SK-N-DZ (cell line): ENCODE data around the gene RALY.
A peak's percentile ranks its signal among the peaks of the same experiment; 100 is the strongest.

ENCODE experiments used
- DNase-seq: peaks from one replicate; pipeline ENCODE4 v3.0.0-alpha.2; 2015; ENCODE audit warnings: low spot score

RALY gene

DNA sequence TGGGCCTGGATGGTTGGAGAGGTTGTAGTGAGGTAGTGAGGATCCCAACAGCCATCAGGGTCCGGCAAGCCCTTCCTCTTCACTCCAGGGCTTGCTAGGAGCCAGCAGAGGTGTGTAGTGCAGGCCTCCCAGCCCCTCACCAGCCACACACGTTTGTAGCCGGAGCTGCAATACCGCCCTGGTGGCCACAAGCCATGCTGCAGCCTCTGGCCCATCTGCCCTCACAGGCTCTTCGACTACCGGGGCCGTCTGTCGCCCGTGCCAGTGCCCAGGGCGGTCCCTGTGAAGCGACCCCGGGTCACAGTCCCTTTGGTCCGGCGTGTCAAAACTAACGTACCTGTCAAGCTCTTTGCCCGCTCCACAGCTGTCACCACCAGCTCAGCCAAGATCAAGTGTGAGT lies 81.9 kb downstream of the RALY start:
- DNase-seq: no peak

DNA sequence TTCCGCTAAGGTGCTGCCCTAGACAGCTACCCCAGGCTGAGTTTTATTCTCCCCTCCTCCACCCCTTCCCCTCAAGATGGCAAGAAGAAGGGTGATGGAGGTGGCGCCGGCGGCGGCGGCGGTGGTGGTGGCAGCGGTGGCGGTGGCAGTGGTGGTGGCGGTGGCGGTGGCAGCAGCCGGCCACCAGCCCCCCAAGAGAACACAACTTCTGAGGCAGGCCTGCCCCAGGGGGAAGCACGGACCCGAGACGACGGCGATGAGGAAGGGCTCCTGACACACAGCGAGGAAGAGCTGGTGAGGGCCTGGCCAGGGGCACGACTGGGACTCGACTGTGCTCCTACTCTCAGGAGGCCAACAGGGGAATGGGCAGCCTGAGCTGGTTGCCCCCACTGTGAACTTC lies 83.2 kb downstream of the RALY start:
- DNase-seq: no peak

DNA sequence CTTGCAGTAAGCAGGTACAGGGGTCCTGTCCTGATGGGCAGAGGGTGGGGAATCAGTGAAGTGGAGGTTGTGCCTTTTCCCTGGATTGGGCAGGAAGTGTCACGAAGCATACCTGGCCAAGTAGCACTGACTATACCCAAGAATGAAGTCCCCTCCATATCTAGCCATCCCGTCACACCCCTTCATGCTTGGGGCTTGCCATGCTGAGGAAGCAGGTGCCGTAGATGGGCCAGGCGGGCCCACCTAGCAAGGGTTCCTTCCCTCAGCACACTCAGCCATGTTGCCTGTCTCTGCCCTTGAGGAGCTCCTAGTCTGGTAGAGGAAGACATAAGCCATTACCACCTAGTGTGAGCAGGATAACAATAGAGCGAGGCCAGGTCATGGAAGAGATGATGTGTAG lies 84.8 kb downstream of the RALY start:
- DNase-seq: no peak

DNA sequence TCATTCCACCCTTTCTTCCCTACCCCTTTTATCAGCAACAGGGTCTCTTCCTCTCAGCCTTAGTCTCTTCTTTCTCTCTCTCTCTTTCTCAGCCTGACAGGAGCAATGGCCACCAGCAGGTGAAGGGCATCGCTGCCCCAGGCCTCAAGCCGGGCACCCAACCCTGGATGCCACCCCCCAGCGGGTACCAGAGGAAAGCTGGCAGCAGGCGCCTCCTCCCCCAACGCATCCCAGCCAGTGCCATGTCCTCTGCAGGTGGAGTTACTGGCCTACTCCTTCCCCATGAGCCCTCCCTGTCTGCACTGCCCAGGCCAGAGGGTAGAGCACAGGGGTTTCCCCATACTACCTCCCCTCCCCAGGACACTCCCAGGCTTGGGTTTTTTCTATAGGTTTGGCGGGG lies 86.1 kb downstream of the RALY start:
- DNase-seq: no peak

DNA sequence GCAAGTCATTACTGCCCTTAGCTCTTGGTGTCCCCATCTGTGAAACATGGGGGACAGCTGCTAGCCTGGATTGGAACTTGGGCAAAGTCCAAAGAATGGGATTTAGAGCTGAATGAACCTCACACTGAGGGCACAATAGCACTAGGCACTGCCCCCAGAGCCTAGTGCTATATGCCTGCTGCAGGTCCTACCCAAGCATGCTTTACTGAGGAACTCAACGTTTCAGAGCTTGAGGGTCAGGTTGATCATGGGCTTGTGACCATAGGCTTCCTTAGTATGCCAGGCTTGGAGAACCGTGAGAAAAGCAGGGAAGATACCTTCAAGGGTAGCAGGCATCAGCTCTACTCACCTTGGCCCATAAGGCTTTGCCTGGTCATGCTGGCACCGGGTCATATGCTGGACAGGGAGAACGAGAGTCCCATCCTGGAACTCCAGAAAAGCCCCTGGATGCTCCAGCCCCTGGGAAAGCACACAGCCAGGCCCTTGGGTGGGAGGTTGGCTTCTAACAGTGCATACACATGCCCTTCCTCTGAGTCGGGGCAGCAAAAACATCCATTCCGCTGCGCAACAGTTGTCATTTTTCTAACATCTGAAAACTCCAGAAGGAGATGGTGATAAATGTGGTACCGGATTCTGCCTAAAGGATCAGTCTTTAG lies 88.6 kb downstream of the RALY start:
- DNase-seq: no peak

DNA sequence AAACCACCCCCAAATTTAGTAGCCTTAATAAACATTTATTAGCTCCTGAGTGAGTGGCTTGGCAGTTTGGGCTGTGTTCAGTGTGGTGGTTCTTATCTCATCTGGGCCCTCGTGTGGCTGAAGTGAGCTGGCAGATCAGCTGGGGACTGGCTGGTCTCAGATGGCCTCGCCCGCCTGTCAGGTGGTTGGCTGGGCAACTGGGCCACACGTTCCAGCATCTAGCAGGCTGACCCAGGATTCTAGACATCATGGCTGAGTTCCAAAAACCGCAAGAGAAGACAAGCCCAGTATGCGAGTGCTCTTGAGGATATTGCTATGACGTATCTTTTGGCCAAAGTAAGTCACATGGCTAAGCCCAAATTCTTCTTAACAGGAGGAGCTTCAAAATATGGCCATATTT lies 89.4 kb downstream of the RALY start:
- no peak for DNase-seq

DNA sequence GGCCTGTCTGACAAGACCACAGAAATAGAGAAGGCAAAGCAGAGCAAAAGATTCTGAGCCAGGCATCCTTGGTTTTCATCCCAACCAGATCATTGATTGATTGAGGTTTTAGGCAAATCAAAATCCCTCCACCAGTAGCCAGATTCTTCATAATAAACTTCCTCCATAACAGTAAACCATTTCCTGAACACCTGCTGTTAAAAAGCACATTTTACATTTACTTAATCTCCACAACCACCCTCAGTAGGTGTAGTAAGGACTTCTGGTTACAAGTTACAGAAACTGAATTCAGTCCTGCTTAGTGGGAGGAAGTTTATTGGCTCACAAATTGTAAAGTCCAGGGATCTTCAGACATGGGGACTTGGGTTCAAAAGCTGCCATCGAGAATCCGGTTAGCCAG lies 90.1 kb downstream of the RALY start:
- no peak for DNase-seq

DNA sequence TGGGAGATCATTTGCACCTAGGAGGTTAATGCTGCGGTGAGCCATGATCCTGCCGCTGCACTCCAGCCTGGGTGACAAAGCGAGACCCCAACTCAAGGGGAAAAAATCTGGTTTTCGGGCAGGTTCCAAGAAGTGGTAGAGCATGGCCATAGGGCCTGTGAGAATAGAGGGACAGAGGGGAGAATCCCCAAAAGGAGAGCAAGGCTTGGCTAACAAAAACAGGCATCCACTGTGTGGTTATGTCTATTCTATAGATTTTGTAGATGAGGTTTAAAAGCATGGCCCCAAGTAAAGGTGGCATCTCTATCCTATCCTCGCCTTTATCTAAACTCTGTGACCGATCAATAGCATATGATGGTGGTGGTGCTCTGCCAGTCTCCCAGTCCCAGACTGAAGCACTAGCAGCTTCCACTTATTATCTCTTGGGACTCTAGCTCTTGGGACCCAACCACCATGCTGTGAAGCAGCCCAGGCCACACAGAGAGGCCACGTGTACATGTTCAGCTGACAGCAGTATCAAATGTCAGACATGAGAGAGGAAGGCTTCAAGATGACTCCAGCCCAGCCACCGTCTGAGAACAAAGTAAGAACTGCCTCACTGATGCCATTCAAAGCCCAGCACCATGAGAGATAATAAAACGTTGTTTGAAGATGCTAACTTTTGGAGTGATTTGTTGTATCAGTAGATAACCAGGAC lies 90.7 kb downstream of the RALY start:
- peak; percentile 45 for DNase-seq

DNA sequence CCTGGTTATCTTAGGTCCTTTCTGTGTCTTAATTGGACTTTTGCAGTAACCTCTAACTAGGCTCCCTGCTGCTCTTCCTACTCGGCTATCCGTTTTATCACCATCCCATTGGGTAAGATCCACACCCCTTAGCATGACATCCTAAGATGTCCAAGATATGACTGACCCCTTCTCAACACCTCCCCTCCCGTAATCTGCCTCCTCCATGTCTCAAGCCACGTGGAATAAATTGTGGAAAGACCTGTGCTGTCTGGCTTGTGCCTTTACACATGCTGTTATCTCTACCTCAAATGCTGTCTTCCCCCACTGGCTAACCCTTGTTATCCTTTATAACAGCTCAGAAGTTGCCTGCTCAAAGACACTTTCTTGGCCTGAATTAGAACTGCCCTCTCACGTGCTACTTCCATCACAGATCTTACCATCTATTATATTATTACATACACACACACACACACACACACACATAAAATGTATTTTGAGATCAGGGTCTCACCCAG lies 91.9 kb downstream of the RALY start:
- no peak for DNase-seq

DNA sequence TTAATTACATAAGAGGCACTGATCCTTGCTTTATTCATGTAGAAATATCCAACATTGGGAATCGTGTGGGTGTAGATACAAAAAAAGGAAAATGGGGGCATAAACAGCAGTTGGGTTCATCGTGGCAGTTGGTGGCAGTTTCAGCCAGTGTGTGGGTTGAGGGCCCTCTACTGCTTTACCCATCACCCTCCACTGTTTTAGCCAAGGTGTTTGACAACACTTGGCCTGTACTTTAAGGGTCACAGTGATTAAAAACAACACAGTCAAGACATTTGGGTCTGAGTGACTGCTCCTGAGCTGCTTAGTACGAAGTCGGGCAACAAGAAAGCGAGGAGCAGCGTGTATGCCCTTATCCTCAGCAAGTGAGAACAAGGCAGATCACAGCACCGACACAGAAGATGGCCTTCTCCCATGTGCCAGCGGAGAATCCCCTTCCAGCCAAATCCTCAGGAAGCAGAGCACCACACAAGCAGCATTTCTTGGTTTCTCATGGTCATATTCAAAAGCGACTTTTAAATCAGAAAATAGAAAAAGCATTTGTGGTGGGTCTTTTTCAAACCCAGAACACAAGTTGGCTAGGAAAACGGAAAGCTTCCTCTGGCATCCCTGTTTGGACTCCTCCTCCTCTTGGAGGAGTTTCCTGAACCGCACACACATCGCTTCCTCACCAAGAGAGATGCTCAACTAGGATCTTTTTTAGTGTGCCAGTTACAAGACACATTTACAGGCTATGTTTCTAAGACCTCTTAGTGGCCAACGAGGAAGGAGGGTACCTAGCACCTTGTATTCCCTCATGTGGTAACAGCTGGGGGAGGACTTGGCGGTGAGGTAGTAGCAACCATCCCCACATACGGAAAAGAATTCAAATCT lies 94.8 kb downstream of the RALY start:
- DNase-seq: no peak

DNA sequence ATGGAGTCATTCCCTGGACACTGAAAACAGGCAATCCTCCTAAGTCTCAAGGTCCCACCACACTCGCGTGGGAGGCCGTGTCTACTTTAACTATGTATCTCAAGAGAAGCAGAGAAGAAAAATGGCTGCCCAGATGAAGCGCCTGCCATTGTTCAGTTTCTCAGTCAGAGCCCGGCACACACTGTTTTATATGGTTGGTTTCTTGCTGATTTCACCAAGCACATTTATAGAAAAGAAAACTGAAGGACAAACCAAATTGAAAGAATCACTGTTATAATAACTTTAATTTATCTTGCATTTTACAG lies 95.4 kb downstream of the RALY start:
- DNase-seq: no peak

DNA sequence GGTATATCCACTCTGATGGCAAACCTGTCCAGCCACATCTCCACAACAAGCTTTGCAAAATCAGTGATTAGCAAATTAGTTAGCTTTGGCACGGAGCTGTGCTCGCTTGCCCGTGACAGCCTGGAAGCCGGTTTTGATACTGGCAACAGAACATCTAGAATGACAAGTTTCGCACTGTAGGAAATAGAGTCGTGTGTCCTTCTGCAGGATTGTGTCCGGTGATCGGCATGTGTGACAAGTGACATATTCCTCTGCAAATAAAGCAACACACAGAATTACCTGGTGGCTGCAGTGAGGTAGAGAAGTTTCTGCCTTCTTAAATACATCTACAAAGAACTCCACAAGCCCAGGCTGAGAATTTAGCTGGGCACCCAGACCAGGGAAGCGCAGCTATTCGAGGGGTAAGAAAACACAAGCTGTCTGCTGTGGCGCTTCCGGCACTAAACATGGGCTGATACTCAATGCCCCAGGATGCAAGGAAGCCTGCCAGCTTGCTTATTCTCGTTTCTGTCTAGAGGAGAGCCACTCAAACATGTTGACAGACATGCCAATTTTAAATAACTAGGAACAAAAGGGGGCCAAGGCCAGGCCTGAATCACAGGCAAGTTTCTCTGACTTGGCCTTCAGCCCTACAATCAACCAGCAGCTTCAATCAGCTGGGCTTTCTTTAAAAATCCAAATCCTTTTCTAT lies 96.1 kb downstream of the RALY start:
- no peak for DNase-seq

DNA sequence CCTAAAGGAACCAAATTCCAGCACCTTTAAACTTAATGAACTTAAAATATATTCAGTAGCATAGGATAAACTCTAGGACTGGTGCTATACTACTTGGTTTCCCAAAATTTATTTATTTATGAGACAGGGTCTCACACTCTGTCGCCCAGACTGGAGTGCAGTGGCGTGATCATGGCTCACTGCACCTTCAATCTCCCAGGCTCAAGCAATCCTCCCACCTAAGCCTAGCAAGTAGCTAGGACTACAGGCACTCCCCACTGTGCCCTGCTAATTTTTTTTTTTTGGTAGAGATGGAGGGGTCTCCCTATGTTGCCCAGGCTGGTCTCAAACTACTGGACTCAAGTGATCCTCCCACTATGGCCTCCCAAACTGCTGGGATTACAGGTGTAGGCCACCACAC lies 96.9 kb downstream of the RALY start:
- no peak for DNase-seq

DNA sequence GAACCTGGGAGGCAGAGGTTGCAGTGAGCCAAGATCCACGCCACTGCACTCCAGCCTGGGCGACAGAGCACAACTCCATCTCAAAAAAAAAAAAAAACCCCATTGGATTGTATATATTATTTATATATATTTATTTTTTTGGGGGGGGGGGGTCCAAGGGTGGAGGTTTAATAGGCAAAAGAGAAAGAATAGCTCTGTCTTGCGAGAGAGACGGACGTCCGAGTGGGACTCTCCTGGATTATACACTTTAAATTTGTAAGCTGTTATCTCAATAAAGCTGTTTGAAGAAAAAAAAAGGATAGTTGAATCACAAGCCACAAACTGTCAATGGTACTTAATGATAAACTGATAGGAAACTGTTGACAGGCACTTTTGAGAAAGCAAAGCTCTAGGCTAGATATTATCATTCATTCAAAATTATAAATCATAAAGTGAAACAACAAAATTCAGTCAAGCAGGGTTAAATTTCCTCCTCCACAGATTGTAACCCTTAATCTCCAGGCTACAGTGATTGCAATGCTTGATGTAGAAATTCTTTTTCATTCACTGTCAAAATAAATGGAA lies 98.0 kb downstream of the RALY start:
- DNase-seq: no peak

DNA sequence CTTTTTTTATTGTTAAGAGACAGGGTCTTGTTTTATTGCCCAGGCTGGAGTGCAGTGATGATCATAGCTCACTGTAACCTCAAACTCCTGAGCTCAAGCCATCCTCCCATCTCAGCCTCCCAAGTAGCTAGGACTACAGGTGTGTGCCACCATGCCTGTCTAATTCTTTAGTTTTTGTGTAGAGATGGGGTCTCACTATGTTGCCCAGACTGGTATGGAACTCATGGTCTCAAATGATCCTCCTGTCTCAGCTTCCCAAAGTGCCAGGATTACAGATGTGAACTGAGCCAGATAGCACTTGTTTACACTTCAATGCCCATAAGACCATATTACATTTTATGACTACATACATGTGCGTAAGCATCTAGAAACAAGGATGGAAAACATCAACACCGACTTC lies 100.2 kb downstream of the RALY start:
- DNase-seq: no peak

DNA sequence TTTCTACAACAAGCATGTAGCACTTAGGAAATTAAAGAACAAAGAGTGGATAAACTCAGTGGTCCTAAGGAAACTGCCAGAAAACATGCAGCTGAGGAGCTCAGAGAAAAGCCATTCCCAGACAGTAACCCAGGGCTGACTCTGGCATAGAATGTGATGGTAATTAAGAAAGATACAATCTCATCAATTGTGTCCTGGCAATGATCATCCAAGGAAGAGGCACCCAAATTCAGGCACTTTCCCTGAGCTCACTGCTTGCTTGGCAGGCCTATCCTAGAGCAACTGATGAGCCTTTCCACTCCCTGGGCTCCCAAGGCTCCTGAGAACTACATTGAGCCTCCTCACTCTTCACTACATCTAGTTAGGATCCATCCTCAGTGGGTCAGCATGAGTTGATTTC lies 102.1 kb downstream of the RALY start:
- DNase-seq: peak; percentile 59

DNA sequence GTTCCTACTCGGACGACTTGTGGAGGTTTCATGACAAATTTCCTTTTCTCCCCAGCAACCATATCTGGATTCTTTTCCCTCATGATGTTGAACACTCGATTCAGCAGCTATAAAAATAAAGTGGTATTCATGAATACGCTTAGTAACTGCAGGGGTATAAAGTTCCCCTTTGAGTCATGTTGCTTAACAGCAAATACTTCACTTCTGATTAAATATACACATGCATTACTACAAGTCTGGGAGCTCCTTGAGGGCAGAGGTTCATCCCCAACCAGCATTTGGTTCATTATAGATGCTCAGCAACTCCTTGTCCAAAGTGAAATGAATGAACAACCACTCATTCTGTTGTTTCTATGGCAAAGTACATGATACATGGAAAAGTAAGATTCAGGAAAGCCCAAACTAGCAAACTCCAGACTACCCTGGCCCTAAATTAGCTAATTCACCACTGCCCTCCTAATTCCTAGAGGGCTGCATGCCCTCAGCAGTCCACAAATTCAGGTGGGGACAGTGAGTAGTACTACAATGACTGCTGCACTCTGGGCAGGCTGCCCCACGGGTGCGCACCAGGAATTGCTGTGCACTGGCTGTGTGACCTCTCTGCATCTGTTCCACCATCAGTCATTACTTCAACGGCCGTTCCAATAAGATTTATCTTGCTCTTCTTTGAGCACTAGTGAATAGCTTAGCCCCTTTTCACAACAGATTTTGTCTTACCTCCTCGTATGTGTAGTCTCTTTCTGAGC lies 103.2 kb downstream of the RALY start:
- DNase-seq: no peak

DNA sequence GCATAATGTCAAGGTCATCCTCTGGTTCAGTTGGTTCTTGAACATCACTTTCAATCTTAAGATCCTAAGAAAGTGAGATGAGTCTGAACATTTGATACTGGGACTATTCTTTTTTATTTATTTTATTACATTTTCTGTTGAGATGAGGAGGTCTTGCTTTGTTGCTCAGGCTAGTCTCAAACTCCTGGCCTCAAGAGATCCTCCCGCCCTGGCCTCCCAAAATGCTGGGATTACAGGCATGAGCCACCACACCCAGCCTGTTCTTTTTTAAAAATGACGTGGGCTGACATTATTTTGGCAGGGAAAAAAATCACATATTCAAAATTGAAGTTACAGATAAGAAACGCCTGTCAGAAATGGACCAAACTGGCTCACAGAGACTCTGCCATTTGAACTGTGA lies 104.9 kb downstream of the RALY start:
- no peak for DNase-seq

DNA sequence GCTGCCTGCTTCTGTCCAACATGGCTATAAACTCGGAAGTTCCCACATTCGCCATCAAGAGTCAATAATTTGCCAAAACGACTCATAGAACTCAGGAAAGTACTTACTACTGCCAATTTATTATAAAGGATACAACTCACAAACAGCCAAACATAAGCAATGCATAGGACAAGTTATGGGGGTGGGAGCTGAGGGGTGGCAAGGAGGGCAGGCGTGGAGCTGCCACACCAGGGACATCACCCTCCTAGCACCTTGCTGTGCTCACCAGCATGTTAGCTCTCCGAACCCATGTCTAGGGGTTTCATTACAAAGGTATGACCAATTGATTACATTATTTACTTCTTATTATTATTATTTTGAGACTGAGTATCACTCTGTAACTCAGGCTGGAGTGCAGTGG lies 106.0 kb downstream of the RALY start:
- DNase-seq: no peak

DNA sequence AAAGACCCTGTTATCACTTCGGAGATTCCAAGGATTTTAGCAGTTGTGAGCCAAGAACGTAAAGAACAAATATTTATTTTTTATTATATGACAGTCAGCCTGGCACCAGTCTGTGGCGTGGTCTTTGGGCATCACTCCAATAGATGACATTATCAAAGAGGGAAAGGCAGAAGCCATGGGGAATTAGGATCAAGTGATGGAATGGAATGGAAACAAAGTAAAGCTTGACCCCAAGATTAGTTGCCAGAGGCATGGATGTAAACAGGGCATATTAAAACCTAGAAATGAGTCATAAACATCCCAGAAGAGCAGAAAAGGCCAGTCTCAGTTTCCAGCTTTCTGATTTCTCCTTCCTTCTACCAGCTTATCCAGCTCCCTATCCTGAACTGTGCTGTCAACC lies 106.9 kb downstream of the RALY start:
- DNase-seq: no peak

DNA sequence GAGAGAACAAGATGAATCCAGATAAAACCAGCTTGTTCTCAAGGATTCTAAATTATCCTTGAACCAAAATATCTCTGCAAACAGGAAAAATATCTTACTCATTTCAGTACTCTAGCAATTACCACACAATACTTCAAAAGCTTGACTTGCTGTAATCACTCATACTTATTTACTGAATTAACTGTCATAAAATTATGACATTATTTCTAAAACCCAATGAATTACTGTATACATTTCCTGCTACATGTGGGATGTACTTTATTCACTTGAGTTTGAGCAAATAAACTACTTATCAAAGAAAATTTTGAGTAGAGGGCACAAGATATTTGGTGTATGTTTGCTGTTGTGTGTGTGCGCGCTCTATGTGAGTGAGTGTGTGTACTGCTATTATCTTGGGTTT lies 108.6 kb downstream of the RALY start:
- no peak for DNase-seq
